Ovary (tissue), 3 donors: ENCODE measurements around the gene CEP162.

Experiments
- EP300 ChIP-seq: sonication (generic); formaldehyde crosslinking; IDR thresholded peaks from one replicate; pipeline ENCODE4 v1.6.1; 2017; ENCODE audit warnings: antibody characterized with exemption
- POLR2A ChIP-seq: fragments of 450-650 bp; IDR thresholded peaks from one replicate; pipeline ENCODE4 v1.6.1; 2017; ENCODE audit warnings: antibody characterized with exemption, mild to moderate bottlenecking, moderate library complexity
- TF ChIP-seq, protein P1 (sequence below), 3 donors: fragments of 450-650 bp in 2 of 3; fragments of 200-600 bp in 1 of 3; IDR thresholded peaks; one replicate each; pipeline versions ENCODE4 v1.5.1 to v1.8.0; 2016 to 2022; ENCODE audit warnings: antibody characterized with exemption in 3 of 3, mild to moderate bottlenecking in 1 of 3
- donor health status: DM: no; HTN: no; CAD: no.

DNA sequence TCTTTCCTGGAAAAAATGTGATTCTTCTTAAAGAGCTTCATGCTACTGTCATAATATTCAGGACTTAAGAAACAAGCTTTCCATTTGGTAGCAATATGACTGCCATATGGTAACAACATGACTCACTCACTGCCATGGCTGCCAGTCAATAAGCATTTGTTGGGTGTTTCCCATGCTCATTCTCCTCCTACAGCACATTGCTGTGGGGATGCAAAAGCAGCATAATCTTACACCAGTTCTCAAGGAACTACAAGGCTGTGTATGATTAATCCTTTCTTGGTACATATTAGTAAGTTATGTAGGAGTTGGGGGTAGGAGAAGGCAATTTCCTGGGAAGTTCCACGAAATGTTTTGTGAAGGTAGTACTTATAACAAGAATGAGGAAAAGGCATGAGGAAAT is 76.7 kb downstream of the CEP162 start:
- TF ChIP-seq, protein P1, sequence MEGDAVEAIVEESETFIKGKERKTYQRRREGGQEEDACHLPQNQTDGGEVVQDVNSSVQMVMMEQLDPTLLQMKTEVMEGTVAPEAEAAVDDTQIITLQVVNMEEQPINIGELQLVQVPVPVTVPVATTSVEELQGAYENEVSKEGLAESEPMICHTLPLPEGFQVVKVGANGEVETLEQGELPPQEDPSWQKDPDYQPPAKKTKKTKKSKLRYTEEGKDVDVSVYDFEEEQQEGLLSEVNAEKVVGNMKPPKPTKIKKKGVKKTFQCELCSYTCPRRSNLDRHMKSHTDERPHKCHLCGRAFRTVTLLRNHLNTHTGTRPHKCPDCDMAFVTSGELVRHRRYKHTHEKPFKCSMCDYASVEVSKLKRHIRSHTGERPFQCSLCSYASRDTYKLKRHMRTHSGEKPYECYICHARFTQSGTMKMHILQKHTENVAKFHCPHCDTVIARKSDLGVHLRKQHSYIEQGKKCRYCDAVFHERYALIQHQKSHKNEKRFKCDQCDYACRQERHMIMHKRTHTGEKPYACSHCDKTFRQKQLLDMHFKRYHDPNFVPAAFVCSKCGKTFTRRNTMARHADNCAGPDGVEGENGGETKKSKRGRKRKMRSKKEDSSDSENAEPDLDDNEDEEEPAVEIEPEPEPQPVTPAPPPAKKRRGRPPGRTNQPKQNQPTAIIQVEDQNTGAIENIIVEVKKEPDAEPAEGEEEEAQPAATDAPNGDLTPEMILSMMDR (IDR thresholded peaks at IDR 0.05) = no peak
- TF ChIP-seq POLR2A (no peak), EP300 (no peak)
